OCI-M1 (cell line): ENCODE measurements around the gene AGPS.
A peak's percentile ranks its signal among the peaks of the same experiment; 100 is the strongest.
"Not testable (repeated sequence)": the region's sequence is repeated elsewhere in the genome, so short reads cannot be mapped to it uniquely, and the experiment has no call there.

ENCODE experiments used
- DNase-seq: peaks from one replicate; lab custom pipeline; 2025; lab: John Stamatoyannopoulos, UW

AGPS gene

DNA sequence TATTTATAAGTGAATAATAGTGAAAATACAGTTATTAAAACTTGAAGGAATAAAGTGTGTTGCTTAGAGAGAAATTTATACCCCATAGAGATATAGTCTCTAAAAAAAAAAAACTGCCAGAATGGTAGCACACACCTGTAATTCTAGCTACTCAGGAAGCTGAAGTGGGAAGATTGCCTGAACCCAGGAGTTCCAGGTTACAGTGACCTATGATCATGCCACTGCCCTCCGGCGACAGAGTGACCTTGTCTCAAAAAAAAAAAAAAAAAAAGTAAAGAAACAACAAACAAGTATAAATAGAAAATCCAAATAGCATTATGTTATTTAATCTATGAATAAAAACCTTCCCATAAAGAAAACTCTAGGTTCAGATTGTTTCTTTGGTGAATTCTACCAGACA, 7.4 kb upstream of the AGPS start:
- DNase-seq, result no peak

DNA sequence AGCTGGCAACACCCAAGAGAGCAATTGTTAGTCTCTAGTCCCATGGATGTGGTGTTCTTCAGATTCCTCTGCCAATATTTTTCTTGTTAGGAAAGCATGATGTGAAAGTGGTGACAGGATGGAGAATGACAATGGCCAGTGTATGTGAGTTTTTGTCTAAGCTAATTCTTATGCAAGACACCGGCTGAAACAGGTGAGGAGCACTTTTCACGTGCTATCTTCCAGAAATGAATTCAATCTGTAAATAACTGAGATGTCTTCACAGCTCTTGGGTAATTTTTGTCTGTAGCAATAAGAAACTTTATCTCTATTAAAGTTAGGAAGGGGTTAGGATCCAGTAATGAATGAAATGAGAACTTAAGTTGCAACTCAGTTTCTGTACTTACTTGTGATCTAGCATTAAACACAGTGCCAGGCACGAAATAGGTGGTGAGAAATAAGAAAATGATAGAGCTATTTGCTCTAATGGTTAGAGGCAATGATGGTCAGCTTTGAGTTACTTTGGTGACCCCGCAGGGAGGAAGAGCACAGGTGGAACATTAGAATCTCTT, 676 bp upstream of the AGPS start:
- no peak for DNase-seq

DNA sequence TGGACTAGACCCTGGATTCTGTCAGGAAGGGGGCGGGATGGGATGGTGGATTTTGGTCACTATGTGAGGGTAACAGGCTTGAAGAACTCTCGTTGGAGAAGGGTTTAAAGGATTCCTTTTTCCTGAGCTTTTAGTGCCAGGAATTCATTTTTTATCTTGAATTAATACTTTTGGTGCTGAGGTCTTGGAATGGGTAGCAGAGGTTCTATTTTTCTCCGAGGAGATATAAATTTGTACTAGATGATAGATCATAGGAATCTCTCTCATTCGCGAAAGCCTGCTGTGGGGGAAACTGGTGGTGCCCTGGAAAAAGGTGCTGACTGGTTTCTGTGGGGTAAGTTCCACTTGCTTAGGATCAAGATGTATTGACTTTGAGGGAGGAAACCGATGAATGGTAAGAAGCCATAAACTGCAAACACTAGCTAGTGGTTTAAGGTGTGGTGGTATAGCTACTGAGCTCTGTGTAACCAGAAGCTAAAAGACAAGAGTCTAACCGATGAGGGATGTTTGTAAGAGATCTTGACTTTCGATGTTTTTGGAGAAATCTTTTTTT, 706 bp downstream of the AGPS start:
- DNase-seq, result peak; percentile 53

DNA sequence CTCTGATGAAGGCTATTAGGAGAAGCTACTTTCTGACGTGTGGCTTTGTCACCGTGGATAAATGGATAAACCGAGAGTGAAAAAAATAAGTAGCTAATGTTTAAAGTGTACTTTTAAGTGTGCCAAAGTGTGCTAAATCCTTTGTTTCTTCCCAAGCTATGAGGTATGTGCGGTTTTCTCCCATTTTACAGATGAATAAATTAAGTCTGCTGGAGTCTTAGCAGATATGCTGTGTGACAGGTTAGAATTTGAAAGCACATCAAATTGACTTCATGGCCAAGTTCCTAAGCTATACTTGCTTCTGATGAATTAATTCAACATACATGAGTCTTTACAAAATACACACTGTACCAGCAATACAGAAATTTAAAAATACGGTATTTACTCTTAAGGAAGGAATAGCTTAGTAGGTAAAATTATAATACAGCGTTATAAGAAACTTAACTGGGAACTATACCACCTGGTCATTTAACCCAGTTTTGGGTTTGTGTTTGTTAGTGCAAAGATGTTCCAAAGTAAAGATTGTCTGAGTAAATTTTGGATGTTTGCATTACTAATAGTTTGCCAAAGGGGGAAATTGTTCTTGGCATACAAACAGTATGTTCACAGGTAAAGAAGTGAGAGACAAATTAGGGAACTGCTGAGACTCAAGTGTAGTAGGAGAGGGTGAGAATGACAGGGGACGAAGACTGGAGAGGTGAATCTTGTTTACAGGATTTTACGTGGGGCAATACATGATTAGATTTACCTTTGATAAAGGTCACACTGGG, 1.4 kb downstream of the AGPS start:
- no peak for DNase-seq

DNA sequence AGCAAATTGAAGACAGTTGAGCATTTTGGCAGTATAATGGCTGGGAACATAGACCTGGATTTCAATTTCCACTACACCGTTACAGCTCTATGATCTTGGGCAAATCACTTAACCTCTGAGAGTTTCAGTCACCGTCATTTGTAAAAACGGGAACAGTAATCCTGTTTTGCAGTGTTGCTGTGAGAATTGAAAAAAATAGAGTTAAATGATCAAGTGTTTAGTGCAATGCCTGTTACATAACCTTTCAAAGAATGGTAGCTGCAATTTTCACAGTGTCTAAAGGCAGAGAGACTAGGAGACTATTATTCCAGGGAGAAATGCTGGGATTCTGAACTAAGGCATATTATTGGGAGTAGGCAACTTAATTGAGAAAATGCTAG, 2.0 kb downstream of the AGPS start:
- no peak for DNase-seq

DNA sequence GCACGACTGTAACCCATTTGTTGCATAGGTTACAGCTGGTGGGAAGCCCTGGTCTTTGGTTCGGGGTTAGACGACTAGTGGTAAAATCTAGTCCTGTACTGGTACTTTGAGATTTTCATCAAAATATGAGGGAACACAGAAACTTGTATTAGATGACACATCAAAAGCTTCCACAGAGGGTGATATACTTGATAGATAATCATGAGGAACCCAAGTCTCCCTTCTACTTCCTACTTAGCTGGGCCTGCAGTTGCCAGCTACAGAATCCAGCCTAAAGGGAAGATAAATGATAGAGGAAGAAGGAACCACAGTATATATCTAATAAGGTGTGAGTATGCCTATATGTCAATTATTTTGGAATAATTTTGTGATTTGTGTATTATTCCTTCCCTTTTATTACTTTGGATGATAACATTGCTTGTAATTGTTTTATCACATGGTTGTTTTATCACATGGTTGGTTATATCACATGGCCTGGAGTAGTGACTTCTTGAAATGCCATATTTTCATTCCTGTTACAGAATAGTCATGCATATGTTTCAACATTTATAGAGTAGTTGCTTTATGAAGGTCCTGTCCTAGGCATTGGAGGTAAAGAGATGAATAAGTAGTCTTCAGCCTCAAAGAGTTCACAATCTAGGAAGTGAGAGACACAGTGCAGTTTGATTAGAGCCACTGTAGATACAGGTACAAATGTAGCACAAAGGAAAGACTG, 2.9 kb downstream of the AGPS start:
- peak; percentile 63 for DNase-seq

DNA sequence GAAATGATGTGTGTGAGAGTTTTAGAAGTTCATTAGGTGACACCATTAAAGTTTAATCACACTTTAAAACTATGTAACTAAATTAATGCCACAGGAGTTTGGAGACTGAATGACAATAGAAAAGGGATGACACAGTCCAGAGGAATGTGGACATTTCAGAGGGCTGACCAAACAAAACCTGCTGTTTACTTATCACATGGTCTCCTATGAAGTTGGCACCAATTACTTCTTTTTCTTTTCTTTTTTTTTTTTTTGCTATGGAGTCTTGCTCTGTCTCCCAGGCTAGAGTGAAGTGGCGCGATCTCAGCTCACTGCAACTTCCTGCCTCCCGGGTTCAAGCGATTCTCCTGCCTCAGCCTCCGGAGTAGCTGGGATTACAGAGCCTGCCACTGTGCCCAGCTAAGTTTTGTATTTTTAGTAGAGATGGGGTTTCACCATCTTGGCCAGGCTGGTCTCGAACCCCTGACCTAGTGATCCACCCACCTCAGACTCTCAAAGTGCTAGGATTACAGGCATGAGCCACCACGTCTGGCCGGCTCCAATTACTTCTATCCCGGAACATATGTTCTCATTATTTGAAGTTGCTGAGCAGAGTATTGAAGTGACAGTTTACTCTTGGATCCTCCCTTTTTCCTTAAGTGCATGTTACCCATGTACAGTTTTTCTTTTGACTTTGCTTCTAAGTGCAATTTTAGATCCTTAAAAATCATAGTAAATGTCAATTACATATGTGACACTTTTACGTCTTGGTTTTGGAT, 4.3 kb downstream of the AGPS start:
- no peak for DNase-seq

DNA sequence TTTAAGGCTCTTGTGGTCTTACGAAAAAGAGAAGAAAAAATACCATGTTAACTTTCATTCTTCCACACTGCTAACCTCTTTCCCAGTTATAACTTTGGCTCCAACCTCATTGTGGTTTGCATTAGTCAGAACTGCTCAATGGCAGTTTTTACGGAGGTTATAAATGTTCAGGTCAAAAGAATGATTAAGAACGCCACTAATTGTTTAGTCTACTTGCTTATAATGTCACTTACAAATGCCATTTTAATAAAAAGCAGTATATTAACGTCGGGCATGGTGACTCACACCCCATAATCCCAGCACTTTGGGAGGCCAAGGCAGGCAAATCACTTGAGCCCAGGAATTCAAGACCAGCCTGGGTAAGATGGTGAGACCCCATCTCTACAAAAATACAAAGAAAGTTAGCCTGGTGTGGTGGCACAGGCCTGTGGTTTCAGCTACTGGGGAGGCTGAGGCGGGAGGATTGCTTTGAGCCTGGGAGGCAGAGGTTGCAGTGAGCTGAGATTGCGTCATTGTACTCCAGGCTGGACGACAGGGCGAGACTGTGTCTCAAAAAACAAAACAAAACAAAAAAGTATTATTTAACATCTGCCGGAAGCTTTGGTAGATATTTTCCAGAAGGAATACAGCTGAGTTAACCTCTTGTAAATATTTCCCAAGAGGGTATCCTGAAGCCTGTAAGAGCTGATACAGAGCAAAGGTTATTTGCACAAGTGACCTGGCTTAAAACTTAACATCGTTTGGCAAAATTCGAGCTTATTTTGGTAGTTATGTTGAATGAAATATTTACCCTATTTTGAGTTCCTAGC, 5.1 kb downstream of the AGPS start:
- no peak for DNase-seq

DNA sequence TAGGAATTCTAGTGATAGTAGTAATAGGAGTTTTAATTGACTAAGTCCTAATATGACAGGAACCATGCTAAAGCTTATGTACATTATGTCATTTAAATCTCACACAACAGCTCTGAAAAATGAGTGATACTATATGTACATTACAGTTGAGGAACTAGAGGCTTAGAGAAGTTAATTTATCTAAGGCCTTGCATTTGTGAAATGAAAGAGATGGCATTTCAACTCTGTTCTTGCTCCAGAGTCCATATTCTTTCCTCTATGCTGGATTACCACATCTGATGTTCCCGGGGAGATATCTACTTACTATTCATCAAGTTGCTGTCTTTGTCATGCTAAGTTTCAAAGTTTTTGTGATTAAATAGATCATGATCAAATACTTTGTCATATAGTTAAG, 5.7 kb downstream of the AGPS start:
- peak; percentile 24 for DNase-seq

DNA sequence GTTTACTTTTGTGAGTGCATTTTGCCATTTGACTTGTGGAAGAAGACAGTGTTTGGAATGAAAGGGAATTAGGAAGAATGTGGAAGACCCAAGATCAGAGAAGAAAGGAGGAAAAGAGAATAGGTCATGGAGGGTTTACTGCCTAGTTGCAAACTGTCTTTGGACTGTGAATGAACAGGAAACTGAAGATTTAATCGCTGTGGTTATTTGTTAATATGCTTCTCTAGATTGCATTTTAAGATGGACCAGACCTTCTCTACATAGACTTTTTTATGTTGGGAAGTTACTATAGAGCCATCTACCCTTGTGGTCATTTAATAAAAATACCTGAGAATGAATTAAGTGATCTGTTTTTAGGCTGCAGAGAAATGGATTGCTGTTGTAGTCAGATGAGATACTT, 6.2 kb downstream of the AGPS start:
- no peak for DNase-seq

DNA sequence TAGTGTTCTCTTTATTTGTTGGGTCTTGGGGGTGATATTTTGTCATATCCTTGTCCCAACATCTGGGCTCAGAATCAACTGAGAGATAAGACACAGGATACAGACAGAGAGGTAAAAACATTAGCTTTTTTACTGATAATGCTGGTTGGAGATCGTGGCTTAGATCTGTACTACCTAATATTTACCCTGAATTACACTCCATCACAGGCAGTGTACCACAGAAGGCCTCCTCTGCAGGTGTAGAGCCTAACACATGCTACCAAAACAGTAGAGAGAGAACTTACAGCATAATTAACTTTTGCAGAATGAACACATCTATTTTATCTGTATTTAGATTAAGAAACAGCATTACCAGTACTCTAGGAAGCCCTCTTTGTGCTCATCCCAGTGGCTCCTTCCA, 6.8 kb downstream of the AGPS start:
- DNase-seq, result no peak

DNA sequence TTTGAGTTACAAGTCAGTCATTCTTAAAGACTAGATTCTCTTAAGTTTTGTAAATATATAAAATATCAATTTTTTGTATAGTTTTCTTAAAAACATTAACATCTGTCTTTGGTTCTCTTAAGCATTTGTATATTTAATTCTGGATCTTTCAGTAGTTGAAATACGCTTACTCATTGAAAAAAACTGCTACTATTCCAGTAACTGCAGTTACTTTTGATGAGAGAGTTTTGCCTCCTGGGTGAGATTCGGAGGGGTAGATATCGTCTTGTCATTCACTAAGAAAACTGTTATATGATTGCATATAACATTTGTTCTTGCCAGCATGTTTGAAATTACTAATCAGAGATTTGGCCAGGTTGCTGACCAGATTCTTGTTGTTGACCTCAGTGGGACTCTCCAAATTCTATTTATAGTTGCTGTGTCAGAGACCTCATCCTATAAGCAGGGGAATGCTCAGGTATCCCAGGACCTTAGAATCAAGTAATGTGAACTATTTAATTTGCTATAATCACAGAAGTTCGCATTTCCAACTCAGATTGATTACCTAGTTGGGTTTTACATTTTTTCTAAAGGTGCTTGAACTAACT, 7.9 kb downstream of the AGPS start:
- no peak for DNase-seq

DNA sequence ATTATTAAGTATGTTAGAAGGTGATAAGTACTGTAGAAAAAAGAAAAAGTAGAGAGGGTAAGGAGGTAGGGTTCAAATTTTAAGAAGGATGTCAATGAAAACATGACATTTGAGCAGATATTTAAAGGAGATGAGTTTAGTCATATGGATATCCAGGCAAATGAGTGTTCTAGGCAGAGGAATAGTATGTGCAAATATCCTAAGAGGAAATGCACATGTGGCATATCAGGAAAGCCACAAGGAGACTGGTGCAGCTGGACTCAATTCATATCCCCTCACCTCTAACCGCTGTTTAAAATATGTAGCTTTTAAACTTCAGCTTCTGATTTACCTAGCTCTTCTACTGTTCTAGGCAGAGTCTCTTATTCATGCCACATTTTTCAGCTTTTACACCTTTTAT, 9.5 kb downstream of the AGPS start:
- no peak for DNase-seq

DNA sequence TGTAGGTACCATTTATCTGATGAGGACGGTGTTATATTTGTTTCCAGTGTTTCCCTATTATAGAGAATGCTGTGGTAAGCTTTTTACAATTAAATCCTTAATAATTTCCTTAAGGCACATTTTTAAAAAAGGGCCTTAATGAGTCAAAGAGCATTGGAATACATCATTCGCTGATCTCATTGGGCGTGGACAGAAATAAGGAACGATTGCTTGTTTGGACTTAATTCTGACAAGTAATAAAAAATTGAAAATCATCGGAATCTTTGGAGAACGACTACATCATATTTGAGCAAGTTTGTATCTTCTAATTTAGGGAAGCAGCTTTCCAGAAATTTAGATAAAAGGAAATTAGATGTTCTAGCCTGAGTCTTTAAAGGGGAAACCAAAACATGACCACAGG, 11.3 kb downstream of the AGPS start:
- DNase-seq, result no peak

DNA sequence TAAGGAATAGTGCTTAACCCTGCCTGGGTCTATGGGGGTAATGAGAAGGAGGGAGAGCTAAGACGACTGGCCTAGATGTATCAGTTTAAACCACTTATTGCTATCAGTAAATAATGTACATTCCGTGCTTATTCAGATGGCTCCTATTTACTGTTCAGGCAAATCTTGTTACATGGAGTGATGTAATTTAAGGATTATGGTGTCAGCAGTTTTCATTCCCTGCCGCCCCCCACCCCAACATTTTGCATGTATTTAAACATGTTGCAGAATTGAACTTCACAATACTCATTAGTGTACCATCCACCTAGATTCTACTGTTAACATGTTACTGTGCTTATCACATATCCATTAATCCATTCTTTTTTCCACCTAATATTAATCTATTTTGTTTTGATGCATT, 11.7 kb downstream of the AGPS start:
- DNase-seq, result no peak

DNA sequence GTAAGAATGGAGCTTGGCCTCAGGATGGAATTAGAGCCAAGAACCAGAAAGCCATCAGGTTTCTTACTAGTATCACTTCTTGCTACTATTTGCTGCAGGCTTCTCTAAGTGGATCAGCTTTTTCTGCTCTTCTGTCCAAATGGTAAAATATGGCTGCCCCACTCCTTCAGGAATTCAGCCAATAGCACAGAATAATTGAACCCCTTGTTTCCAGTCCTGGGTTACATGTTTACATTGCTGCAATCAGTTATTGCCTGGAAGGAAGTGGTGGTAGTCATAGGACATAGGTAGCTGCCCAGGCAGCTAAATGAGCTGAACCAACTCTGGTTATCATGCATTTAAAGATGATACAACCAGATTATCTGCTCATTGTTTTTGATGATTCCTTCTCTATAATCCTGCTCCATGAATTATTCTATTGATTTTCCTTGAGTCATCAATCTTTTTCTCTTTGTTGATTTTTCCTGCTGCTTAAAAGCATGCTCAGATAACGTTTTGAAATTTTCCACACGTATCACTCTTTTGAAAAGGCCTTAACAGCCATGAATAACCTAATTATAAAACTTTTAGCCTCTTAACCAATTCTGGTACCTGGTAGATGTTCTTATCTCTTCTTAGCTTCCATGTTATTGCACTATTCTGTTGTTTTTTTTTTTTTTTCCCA, 12.6 kb downstream of the AGPS start:
- DNase-seq, result no peak

DNA sequence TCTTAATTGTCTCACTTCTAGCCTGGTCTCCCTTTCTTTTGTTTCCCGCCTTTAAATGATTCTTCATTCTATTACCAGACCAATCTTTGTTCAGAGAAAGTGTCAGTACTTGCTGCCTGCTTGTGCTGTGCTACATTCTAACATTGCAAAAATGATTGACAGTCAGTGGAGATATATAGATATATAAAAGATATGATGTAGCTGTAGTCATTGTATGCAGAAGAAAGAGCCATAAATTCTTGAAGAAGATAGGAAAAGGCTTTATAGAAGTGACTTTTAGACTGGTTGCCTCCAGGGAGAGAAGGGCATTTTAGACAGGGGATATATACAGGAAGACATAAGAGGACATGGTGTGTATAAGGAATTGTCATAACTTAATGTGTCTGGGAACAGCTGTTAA, 13.6 kb downstream of the AGPS start:
- DNase-seq, result no peak

DNA sequence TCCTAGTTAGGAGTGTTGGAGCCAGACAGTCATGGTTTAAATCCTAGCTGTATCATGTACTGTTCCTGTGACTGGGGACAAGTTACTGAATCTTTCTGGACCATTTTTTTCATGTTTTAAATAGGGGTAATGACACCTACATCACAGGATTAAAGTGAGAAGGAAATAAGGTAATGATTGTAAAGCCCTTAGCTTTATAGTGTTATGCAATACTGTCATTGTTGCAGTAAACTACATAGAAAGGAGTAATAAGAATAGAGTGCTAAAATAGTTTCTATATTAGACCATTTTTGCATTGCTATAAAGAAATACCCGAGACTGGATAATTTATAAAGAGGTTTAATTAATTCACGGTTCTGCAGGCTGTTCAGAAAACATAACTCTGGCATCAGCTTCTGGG, 14.5 kb downstream of the AGPS start:
- DNase-seq, result no peak

DNA sequence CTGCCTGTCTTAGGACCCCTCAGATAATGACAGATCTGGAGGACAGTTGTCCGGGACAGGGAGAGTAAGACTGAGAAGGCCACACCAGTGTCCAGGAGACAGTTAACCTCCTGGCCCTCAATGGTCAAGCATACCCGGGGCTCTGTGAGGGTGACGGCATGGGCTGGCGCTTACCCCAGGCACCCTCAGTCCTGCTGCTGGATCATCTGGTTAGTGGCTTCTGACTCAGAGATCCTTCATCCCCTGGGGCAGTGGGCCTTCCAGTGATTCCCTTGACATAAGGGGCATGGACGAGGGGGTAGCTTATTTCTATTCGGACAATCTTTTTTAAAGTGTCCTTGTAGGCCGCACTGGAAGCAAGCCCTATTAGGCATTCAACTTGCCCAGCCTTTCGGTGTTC, 18.1 kb downstream of the AGPS start:
- DNase-seq, result not testable (repeated sequence)

DNA sequence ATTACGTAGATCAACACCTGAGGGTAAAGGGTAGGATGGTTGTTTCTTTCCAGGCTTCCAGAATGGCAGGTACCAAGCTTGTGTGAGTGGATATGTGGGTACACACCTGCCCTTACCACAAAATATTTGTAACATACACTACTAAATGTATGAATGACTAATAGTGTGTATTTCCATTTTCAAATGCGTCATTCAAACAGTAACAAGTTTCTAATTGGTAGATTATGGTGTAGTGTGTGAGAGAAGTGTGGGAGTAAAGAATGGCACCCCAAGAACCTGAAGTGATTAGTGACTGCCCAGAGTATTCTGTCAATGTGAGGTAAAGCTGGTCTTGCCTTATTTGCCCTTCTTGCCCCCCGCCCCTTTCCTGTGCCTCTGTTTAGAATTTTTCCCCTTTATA, 21.1 kb downstream of the AGPS start:
- no peak for DNase-seq

DNA sequence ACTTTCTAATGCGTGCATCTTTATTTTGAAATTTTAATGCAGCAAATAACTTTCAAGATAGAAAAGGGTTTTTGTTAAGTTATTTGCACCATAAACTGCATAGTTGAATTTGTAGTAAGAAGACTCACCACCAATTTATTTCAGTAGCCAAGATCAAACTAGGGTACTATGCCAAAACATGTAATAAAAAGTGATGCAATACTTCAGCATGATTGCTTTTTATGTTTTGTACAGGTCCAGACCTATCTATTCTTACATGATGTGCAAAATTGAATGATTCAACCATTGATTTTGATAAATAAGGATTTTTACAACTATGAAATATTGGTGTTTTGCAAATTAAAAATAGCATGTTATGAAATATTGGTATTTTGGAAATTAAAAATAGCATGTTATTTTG, 26.7 kb downstream of the AGPS start:
- DNase-seq, result peak; percentile 83
